SU-DHL-6 (cell line): ENCODE measurements around the gene SLC9C1.

Experiments
- CTCF ChIP-seq: fragments of 200-600 bp; sonication (generic); IDR thresholded peaks from one replicate; pipeline ENCODE4 v1.5.1; 2017; ENCODE audit warnings: antibody characterized with exemption, mild to moderate bottlenecking, low read length, moderate library complexity; ENCODE audit not compliant: insufficient read depth, poor library complexity, severe bottlenecking
- EZH2phosphoT487 ChIP-seq: fragments of 200-600 bp; sonication (generic), shearing (Covaris generic); conservative IDR thresholded peaks from 2 replicates; pipeline ENCODE4 v1.6.1; 2018; ENCODE audit warnings: mild to moderate bottlenecking, antibody characterized with exemption, low read length, moderate library complexity, mixed read lengths

GRCh38 chr3:112327371-112327951, 33.4 kb upstream of the SLC9C1 start:
- TF ChIP-seq CTCF (peak; percentile 50), EZH2phosphoT487 (no peak)
